Bronchial epithelial cell (primary cell): ENCODE measurements around the gene CD1C. TPM values are rescaled to one million over a fixed set of nuclear protein-coding genes. Genes with fewer than 3 reads are reported as not detected.
"Not testable (repeated sequence)": the region's sequence is repeated elsewhere in the genome, so short reads cannot be mapped to it uniquely, and the experiment has no call there.

Experiments
- DNase-seq: peaks from one replicate; pipeline ENCODE4 v3.0.0-alpha.2; 2010; ENCODE audit warnings: low read depth
- FAIRE-seq: peaks from 2 replicates; lab custom pipeline; 2011; peaks lifted over from hg19 to GRCh38; lab: Jason Lieb, UNC
- H3K27me3 ChIP-seq: 2 replicates; pipeline ENCODE4 v1.5.1; 2011; ENCODE audit warnings: low read length; ENCODE audit not compliant: control insufficient read depth, insufficient read depth
- H3K36me3 ChIP-seq: 2 replicates; pipeline ENCODE4 v1.5.1; 2011; ENCODE audit warnings: low read length; ENCODE audit not compliant: control insufficient read depth, insufficient read depth
- H3K4me3 ChIP-seq: 2 replicates; pipeline ENCODE4 v1.5.1; 2011; ENCODE audit warnings: mild to moderate bottlenecking, low read depth, low read length, control low read depth
- total RNA-seq: library from RNA; depleted of rRNA; stranded (reverse); fragments of >200 nt; gene quantifications from 2 replicates; pipeline ENCODE4 v1.2.1, GENCODE V29; 2014
- TF ChIP-seq, protein P1 (sequence below): IDR thresholded peaks from 2 replicates; pipeline ENCODE4 v1.5.1; 2011; ENCODE audit warnings: mild to moderate bottlenecking, moderate library complexity, low read length, control low read depth, inconsistent platforms; ENCODE audit not compliant: insufficient read depth, severe bottlenecking

CD1C gene
- total RNA-seq, 1 donor from 2014 or later: not detected

DNA sequence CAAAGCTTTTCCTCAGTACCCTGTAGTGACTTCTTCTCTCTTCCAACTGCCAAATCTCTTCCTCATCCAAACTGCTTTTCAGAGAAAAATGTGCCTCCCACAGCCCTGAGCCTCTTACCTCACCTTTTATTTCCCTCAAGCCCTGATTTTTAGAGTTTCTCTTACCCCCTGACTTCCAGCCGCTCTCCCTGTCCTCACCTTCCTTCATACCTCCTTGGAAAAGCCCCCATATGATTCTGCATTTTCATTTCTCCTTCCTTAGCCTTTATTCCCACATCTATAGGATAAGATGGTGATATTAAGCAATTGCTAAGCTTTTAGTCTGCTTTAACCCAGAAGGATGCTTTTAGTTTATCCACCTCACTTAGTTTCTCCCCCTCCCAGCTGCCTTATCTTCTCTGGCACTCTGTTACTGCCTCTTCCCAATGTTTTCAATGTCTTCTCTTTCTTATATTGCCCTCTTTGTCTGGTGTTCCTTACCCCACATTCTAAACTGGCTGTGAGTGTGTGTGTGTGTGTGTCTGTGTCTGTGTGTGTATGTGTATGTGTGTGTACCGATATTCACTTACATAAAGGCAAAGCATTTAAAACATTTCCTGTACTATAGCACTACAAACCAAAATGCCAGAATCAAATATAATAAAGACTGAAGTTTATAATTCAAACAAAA is 41.9 kb downstream of the CD1C start, which contains the start of gene CD1B:
Gene CD1B (minus strand): TSS at position 51 of the 670 bp plus-strand sequence. CDS start 108 bp downstream, outside the sequence.
- H3K36me3 ChIP-seq: no peaks in the 10 kb centered on the region
- DNase-seq (no peak), FAIRE-seq (no peak)
- TF ChIP-seq, protein P1, sequence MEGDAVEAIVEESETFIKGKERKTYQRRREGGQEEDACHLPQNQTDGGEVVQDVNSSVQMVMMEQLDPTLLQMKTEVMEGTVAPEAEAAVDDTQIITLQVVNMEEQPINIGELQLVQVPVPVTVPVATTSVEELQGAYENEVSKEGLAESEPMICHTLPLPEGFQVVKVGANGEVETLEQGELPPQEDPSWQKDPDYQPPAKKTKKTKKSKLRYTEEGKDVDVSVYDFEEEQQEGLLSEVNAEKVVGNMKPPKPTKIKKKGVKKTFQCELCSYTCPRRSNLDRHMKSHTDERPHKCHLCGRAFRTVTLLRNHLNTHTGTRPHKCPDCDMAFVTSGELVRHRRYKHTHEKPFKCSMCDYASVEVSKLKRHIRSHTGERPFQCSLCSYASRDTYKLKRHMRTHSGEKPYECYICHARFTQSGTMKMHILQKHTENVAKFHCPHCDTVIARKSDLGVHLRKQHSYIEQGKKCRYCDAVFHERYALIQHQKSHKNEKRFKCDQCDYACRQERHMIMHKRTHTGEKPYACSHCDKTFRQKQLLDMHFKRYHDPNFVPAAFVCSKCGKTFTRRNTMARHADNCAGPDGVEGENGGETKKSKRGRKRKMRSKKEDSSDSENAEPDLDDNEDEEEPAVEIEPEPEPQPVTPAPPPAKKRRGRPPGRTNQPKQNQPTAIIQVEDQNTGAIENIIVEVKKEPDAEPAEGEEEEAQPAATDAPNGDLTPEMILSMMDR: no peak
- H3K27me3 ChIP-seq: no peaks in the 10 kb centered on the region
- no peak within 1 kb of the TSS for H3K4me3 ChIP-seq

DNA sequence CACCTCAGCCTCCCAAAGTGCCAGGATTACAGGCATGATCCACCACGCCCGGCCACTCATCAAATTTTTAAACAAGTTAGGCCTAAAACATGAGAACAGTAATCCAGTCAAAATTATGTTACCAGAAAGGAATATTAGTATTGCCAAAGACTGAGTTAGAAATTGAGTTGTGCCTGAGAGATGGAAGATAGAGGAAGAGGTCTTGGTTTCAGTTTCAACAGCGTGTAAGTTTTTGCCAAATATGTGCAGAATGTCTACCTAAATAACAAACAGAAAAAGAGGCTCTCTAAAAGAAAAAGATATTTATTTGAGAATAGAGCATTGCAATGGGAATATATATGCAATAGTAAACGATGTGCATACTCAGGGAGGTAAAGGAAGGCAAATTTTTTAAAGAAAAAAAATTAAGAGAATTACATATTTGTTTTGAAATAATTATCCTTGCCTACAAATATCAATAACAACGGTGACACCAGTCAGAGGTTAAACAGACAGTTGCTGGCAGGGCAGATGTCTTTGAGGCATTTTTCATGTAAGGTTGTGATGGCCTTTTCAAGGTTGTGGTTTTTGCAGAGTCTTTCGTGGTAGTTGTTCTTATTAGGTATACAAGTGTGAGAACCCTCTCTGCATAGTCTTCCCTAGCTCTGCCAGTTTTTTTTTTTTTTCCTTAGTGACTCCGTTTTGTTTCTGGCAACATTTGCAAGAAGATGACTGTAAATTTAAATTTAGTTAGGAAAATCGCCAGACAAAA is 43.9 kb downstream of the CD1C start:
- no peaks in the 10 kb centered on the region for H3K36me3 ChIP-seq
- no peak overlapping the region for H3K4me3 ChIP-seq
- TF ChIP-seq, protein P1: no peak
- no peak for FAIRE-seq
- no peak for DNase-seq
- no peaks in the 10 kb centered on the region for H3K27me3 ChIP-seq

DNA sequence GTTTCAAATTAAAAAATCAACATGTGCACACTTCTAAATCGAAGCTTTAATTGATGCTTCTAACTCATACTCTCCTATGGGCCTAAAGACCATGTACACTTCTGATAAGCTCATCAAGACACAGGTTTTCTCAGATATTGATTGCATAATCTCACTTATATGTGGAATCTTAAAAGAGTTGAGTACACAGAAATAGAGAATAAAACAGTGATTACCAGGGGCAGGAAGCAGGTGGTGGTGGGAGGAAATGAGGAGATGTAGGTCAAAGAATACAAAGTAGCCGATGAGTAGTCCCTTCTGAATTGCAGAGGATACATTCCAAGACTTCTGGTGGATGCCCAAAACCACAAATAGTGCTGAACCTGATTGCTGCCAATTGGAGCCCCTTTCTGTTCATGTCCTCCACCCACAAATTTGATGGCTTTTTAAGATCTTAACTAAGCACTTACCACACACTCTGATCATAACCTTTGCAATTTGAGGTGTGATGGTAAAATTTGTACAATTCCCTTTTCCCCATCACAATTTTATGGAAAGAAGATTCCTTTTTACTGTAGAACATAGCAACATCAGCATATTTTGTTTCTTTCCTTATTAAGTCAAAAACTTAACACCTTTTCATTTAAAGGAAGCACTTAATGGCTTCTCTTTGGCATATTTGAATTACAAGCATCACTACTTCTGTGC is 44.9 kb downstream of the CD1C start:
- TF ChIP-seq, protein P1: no peak
- Histone ChIP-seq H3K36me3 (no peaks in the 10 kb centered on the region), H3K4me3 (no peak overlapping the region), H3K27me3 (no peaks in the 10 kb centered on the region)
- FAIRE-seq (no peak), DNase-seq (no peak)

DNA sequence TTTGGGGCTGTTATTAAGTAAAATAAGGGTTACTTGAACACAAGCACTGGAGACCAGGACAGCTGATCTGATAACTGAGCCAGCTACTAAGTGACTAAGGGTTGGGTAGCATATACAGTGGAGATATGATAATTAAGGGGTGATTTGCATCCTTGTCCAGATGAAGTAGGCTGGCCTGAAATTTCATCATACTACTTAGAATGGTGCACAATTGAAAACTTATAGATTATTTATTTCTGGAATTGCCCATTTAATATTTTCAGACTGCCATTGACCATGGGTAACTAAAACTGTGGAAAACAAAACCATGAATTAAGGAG is 45.5 kb downstream of the CD1C start:
- FAIRE-seq (no peak), DNase-seq (no peak)
- H3K4me3 ChIP-seq: no peak overlapping the region
- H3K27me3 ChIP-seq: no peaks in the 10 kb centered on the region
- no peaks in the 10 kb centered on the region for H3K36me3 ChIP-seq
- TF ChIP-seq, protein P1: no peak

DNA sequence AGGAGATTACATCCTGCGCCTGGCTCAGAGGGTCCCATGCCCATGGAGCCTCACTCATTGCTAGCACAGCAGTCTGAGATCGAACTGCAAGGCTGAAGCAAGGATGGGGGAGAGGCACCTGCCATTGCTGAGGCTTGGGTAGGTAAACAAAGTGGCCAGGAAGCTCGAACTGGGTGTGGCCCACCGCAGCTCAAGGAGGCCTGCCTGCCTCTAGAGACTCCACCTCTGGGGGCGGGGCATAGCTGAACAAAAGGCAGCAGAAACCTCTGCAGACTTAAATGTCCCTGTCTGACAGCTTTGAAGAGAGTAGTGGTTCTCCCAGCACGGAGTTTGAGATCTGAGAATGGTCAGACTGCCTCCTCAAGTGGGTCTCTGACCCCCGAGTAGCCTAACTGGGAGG is 46.7 kb downstream of the CD1C start:
- not testable (repeated sequence) for H3K27me3 ChIP-seq, H3K36me3 ChIP-seq, DNase-seq, FAIRE-seq, H3K4me3 ChIP-seq

Other genes with a start within 250 kb of the CD1C start
- 3.1 and 3.9 TPM in 2 replicates for gene CD1D, start 109.0 kb upstream of the CD1C start, total RNA-seq
- gene CD1A, start 35.5 kb upstream of the CD1C start, total RNA-seq: not detected in 2 replicates
- gene CD1B, start 41.6 kb downstream of the CD1C start, total RNA-seq: not detected in 2 replicates
- gene CD1E, start 64.0 kb downstream of the CD1C start, total RNA-seq: not detected in 2 replicates
- not detected in 2 replicates for gene OR10T2, start 109.5 kb downstream of the CD1C start, total RNA-seq
- gene OR10K2, start 136.3 kb downstream of the CD1C start, total RNA-seq: not detected in 2 replicates
- gene OR10K1, start 171.9 kb downstream of the CD1C start, total RNA-seq: not detected in 2 replicates
- under 0.01 TPM in 1 of 2 replicates, not detected in the other for gene OR10R2, start 182.3 kb downstream of the CD1C start, total RNA-seq